Glutamatergic neuron (in vitro differentiated cells): ENCODE measurements around the gene KRT78. TPM values are rescaled to one million over a fixed set of nuclear protein-coding genes. Genes with fewer than 3 reads are reported as not detected.

Experiments
- DNase-seq: peaks from one replicate; pipeline ENCODE4 v3.0.0; 2022
- H3K27ac Mint-ChIP-seq: one replicate; pipeline ENCODE4 v1.8.0; 2020; ENCODE audit warnings: mild to moderate bottlenecking, mixed read lengths, inconsistent platforms; ENCODE audit not compliant: unreplicated experiment
- H3K27me3 Mint-ChIP-seq: one replicate; pipeline ENCODE4 v1.8.0; 2020; ENCODE audit warnings: mild to moderate bottlenecking, moderate library complexity, mixed read lengths, inconsistent platforms; ENCODE audit not compliant: unreplicated experiment
- H3K36me3 Mint-ChIP-seq: one replicate; pipeline ENCODE4 v1.8.0; 2020; ENCODE audit warnings: mild to moderate bottlenecking, mixed read lengths, inconsistent platforms; ENCODE audit not compliant: unreplicated experiment
- H3K4me1 Mint-ChIP-seq: one replicate; pipeline ENCODE4 v1.8.0; 2020; ENCODE audit warnings: mild to moderate bottlenecking, low read depth, mixed read lengths, inconsistent platforms; ENCODE audit not compliant: unreplicated experiment
- H3K4me3 Mint-ChIP-seq: one replicate; pipeline ENCODE4 v1.8.0; 2020; ENCODE audit warnings: mild to moderate bottlenecking, mixed read lengths, inconsistent platforms; ENCODE audit not compliant: unreplicated experiment
- H3K9me3 Mint-ChIP-seq: one replicate; pipeline ENCODE4 v1.8.0; 2020; ENCODE audit warnings: mild to moderate bottlenecking, moderate library complexity, mixed read lengths, inconsistent platforms; ENCODE audit not compliant: unreplicated experiment
- CTCF ChIP-seq: fragments of 200-600 bp; sonication (generic); IDR thresholded peaks from one replicate; pipeline ENCODE4 v1.5.0; 2021; ENCODE audit not compliant: partially characterized antibody, unreplicated experiment
- total RNA-seq: library from RNA; stranded (reverse); fragmentation: NEBNext Ultra II Directional; extraction: Animal tissue kit (Norgen Biotek cat#: 25700); gene quantifications from one replicate; pipeline ENCODE4 v1.2.1, GENCODE V29; 2021; ENCODE audit not compliant: unreplicated experiment

KRT78 gene
- total RNA-seq, 1 donor from 2014 or later = not detected

GRCh38 chr12:52821071-52821730 is 27.6 kb downstream of the KRT78 start:
- Mint-ChIP-seq H3K4me1 (no peaks in the 10 kb centered on the region), H3K27ac (no peak overlapping the region), H3K27me3 (peaks cover 5% of the 10 kb centered on the region), H3K36me3 (no peaks in the 10 kb centered on the region), H3K9me3 (peaks cover 3% of the 10 kb centered on the region), H3K4me3 (no peak overlapping the region)
- no peak for DNase-seq
- no peak for TF ChIP-seq CTCF

- peaks cover 3% of the 10 kb centered on the region for H3K9me3 Mint-ChIP-seq
- H3K4me3 Mint-ChIP-seq = no peak overlapping the region
- no peak overlapping the region for H3K27ac Mint-ChIP-seq
- TF ChIP-seq CTCF = no peak
- no peaks in the 10 kb centered on the region for H3K4me1 Mint-ChIP-seq
- DNase-seq = no peak
- H3K36me3 Mint-ChIP-seq = no peaks in the 10 kb centered on the region
- peaks cover 5% of the 10 kb centered on the region for H3K27me3 Mint-ChIP-seq
Measured at GRCh38 chr12:52820521-52820920, 28.3 kb downstream of the KRT78 start.

GRCh38 chr12:52819731-52820510 is 28.9 kb downstream of the KRT78 start:
- Mint-ChIP-seq H3K36me3 (no peaks in the 10 kb centered on the region), H3K9me3 (peaks cover 3% of the 10 kb centered on the region), H3K27me3 (peaks cover 5% of the 10 kb centered on the region), H3K4me3 (no peak overlapping the region), H3K4me1 (no peaks in the 10 kb centered on the region), H3K27ac (no peak overlapping the region)
- DNase-seq = no peak
- TF ChIP-seq CTCF = no peak

GRCh38 chr12:52818887-52819420 is 29.8 kb downstream of the KRT78 start:
- Mint-ChIP-seq H3K4me1 (no peaks in the 10 kb centered on the region), H3K36me3 (no peaks in the 10 kb centered on the region), H3K4me3 (no peak overlapping the region), H3K27me3 (peaks cover 7% of the 10 kb centered on the region), H3K27ac (no peak overlapping the region), H3K9me3 (peaks cover 3% of the 10 kb centered on the region)
- DNase-seq = no peak
- no peak for TF ChIP-seq CTCF

- Mint-ChIP-seq H3K4me3 (no peak overlapping the region), H3K9me3 (peaks cover 2% of the 10 kb centered on the region), H3K27me3 (peaks cover 7% of the 10 kb centered on the region), H3K27ac (no peak overlapping the region), H3K36me3 (no peaks in the 10 kb centered on the region), H3K4me1 (no peaks in the 10 kb centered on the region)
- no peak for DNase-seq
- TF ChIP-seq CTCF = no peak
Measured at GRCh38 chr12:52818388-52818787, 30.4 kb downstream of the KRT78 start.
